ENCODE results near the gene TAC1. TPM values are rescaled to one million over a fixed set of nuclear protein-coding genes. Genes with fewer than 3 reads are reported as not detected.
"Not testable (repeated sequence)": the region's sequence is repeated elsewhere in the genome, so short reads cannot be mapped to it uniquely, and the experiment has no call there.

Gene TAC1
- total RNA-seq, 1 donor from 2014 or later: 4.4 TPM

DNA sequence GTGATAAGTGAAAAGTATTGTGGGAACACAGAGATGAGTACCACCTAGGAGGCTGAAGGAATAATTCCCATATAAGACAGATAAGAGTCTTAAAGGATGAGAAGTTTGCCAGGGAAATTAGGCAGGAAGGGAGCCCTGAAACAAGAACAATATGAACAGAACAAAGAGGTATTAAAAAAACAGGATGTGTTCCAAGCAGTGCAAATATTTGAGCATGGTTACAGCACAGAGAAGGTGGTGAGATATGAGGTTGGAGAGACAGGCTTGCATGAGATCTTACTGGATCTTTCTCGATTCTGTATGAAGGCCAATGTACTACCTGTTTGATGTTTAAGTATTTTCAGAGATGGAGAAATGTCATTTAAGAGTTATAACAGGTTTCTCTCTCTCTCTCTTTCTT, 20.3 kb downstream of the TAC1 start:
- TF ChIP-seq, protein P1, sequence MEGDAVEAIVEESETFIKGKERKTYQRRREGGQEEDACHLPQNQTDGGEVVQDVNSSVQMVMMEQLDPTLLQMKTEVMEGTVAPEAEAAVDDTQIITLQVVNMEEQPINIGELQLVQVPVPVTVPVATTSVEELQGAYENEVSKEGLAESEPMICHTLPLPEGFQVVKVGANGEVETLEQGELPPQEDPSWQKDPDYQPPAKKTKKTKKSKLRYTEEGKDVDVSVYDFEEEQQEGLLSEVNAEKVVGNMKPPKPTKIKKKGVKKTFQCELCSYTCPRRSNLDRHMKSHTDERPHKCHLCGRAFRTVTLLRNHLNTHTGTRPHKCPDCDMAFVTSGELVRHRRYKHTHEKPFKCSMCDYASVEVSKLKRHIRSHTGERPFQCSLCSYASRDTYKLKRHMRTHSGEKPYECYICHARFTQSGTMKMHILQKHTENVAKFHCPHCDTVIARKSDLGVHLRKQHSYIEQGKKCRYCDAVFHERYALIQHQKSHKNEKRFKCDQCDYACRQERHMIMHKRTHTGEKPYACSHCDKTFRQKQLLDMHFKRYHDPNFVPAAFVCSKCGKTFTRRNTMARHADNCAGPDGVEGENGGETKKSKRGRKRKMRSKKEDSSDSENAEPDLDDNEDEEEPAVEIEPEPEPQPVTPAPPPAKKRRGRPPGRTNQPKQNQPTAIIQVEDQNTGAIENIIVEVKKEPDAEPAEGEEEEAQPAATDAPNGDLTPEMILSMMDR (conservative IDR thresholded peaks at IDR 0.05; ENCODE audit: low read depth, low read length): no peak
- H3K4me3 ChIP-seq (ENCODE audit: low read depth, low read length): no peak overlapping the region
- no peak for DNase-seq (ENCODE audit: low read depth)

DNA sequence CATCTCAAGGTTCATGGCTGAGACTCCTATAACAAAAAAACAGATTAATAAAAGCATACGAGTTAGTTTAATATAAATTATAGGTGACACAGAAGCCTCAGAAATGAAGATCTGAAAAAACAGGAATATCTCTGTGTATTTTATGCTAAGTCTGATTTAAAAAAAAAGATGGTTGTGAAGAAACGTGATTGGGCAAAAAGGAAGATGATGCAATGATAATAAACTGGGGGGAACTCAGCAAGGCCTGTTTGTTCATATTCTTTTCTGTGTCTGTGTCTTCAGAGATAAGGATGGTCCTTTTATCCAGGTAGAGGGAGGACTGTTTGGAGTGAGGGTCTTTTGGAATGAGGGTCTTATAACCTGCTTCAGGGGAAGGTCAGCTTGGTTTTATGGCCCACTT, 25.9 kb downstream of the TAC1 start:
- TF ChIP-seq, protein P1 (conservative IDR thresholded peaks at IDR 0.05; ENCODE audit: low read depth, low read length): no peak
- no peak for DNase-seq (ENCODE audit: low read depth)
- H3K4me3 ChIP-seq (ENCODE audit: low read depth, low read length): no peak overlapping the region

DNA sequence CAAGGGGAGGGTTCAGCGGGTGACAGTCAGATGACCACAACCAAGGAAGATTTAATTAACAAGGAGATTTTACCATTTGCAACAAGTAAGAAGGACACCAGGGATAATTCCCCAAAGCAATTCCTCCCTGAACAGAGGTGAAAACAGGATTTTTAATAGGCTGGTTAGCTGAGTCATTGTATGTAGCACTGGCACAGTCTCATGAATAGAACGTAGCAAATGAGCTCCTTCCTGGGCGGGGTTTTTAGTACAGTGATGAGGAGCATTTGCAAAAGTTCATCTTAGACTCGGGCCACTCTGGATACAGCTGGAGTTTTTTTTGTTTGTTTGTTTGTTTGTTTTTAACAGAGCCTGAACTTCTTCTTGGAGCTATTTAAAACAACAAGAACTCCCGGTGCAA, 39.0 kb downstream of the TAC1 start:
- no peak for DNase-seq (ENCODE audit: low read depth)
- H3K4me3 ChIP-seq (ENCODE audit: low read depth, low read length): no peak overlapping the region
- TF ChIP-seq, protein P1 (conservative IDR thresholded peaks at IDR 0.05; ENCODE audit: low read depth, low read length): no peak

DNA sequence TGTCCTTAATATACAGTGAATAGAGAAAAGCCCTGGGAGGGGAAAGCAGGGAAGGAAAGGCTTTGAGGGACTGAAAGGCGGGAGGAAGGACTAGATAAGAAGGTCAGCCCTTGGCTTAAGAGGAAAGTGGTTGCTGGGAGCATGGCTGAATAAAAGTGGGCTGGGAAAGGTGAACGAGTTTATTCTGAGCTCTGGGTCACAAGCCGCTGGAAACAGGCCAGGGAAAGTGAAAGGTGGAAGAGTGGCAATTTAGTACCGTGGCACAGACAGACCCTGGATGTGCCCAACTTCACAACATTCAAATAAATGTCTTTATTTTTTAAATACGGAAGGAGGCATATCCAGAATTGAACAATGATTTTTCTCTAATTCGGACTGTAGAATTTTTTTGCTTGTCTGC, 39.7 kb downstream of the TAC1 start:
- TF ChIP-seq, protein P1 (conservative IDR thresholded peaks at IDR 0.05; ENCODE audit: low read depth, low read length): no peak
- DNase-seq (ENCODE audit: low read depth): no peak
- no peak overlapping the region for H3K4me3 ChIP-seq (ENCODE audit: low read depth, low read length)

DNA sequence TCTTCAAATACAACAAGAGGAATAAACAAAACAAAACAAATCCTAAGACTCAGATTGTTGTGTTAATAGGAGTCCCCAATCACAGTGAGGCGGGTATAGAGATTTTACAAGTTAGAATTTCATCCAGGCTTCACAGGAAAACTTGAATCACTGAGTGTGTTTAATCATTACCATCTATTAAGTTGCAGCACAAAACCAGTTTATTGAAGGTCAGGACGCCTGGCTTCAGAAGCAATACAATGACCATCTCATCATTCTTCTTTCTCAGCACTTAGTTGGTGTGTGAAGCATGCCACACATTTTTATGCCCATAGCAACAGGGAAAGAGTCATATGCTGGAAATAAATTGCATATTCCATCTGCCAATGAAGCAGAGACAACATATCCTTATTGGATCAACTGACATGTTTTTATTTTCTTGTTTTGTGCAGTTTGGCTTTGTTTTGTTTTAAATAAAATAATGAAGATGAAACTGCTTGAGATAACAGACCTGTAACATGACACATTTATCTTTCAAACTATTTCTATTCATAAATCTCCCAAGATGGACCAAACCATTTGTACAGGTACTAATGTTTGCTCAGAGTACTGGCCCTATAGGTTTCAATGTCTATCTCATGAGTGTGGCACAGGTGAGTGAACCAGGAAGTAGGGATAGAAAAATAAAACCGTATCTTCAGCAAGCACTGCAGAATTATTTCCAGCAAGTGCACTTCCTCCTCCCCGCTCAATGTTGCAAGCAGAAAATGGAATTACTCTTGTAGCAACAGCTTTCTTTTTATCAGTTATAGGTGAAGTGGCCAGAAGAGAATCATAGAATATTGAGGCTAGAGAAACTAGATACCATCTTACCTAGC, 40.4 kb downstream of the TAC1 start:
- H3K4me3 ChIP-seq (ENCODE audit: low read depth, low read length): no peak overlapping the region
- TF ChIP-seq, protein P1 (conservative IDR thresholded peaks at IDR 0.05; ENCODE audit: low read depth, low read length): no peak
- DNase-seq (ENCODE audit: low read depth): peak; percentile 65

DNA sequence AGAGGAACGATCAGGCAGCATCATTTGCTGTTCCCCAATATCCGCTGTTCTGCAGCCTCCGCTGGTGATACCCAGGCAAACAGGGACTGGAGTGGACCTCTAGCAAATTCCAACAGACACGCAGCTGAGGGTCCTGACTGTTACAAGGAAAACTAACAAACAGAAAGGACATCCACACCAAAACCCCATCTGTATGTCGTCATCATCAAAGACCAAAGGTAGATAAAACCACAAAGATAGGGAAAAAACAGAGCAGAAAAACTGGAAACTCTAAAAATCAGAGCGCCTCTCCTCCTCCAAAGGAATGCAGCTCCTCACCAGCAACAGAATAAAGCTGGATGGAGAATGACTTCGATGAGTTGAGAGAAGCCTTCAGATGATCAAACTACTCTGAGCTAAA, 54.5 kb downstream of the TAC1 start:
- DNase-seq (ENCODE audit: low read depth); H3K4me3 ChIP-seq (ENCODE audit: low read depth, low read length): not testable (repeated sequence)

Other genes with a start within 250 kb of the TAC1 start
- 54.0 and 75.9 TPM in 2 replicates for gene ASNS, start 140.3 kb downstream of the TAC1 start, total RNA-seq